ENCODE results near the gene EPHA3.

DNA sequence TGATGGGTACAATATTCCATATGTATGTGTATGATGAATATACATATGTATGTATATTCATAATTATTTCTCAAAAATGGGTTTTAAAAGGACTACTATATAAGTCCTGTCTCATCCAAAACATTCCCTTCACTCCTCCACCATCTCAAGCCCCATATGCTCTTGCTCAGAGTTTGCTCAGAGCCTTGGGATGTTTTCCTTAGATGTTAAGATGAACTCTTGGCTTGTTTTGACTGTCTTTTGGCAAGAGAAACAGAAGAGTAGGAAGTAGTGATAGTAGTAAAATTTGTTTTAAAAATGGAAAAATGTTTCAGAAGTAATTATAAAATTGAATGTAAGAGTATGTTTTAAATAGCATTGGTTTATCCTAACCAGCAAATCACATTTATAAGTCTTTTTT is 6.2 kb upstream of the EPHA3 start:
- TF ChIP-seq, protein P1, sequence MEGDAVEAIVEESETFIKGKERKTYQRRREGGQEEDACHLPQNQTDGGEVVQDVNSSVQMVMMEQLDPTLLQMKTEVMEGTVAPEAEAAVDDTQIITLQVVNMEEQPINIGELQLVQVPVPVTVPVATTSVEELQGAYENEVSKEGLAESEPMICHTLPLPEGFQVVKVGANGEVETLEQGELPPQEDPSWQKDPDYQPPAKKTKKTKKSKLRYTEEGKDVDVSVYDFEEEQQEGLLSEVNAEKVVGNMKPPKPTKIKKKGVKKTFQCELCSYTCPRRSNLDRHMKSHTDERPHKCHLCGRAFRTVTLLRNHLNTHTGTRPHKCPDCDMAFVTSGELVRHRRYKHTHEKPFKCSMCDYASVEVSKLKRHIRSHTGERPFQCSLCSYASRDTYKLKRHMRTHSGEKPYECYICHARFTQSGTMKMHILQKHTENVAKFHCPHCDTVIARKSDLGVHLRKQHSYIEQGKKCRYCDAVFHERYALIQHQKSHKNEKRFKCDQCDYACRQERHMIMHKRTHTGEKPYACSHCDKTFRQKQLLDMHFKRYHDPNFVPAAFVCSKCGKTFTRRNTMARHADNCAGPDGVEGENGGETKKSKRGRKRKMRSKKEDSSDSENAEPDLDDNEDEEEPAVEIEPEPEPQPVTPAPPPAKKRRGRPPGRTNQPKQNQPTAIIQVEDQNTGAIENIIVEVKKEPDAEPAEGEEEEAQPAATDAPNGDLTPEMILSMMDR (IDR thresholded peaks at IDR 0.05), result no peak
- no peak for TF ChIP-seq EP300 (IDR thresholded peaks at IDR 0.05)
- TF ChIP-seq POLR2AphosphoS5 (IDR thresholded peaks at IDR 0.05), result no peak
- TF ChIP-seq POLR2A (IDR thresholded peaks at IDR 0.05), result no peak
